KOPT-K1 (cell line): ENCODE data around the gene OPRD1.

Source experiments
- H3K27ac ChIP-seq: fragments of 200-600 bp; sonication (generic); 2 replicates; pipeline ENCODE4 v1.5.1; 2016; ENCODE audit warnings: antibody characterized with exemption, mild to moderate bottlenecking, low read depth, low read length; ENCODE audit not compliant: poor library complexity, severe bottlenecking
- H3K36me3 ChIP-seq: fragments of 200-600 bp; sonication (generic); 2 replicates; pipeline ENCODE4 v1.5.1; 2017; ENCODE audit warnings: antibody characterized with exemption, mild to moderate bottlenecking, low read length, moderate library complexity; ENCODE audit not compliant: insufficient read depth
- H3K9me3 ChIP-seq: fragments of 200-600 bp; sonication (generic); 2 replicates; pipeline ENCODE4 v1.5.1; 2017; ENCODE audit warnings: antibody characterized with exemption, low read length, mild to moderate bottlenecking; ENCODE audit not compliant: insufficient read depth, poor library complexity, severe bottlenecking

The OPRD1 gene

GRCh38 chr1:28878796-28879195 is 66.8 kb downstream of the OPRD1 start:
- no peaks in the 10 kb centered on the region for H3K36me3 ChIP-seq
- H3K27ac ChIP-seq = no peak overlapping the region

DNA sequence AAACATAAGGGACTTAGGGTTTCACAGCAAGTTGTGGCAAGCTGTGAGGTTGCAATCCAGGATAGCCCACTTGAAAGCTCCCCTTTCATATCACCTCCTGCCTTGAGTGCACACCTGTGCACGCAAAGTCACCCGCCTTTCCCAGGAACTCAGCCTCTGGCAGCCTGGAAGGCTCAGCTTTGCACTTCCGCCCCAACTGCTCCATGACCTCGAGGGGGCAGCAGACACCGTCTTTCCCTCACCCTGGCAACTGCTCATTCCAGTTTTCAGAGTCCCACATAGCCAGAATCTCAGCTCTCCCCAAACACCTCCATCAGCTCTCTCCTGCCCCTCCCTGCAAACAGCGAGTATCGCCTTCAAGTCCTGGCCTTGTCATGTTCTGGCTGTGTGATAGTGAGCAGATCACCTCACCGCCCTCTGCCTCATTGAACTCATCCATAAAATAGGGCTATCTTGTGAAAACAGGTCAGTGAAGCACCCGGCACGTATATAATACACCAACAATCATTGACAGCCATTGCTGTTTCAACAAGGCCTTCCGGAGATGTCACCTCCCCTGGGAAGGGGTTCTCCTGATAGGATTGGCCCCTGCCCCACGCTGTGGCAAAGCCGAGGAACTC is 70.1 kb downstream of the OPRD1 start:
- Histone ChIP-seq H3K27ac (peak overlapping the region; percentile 12), H3K9me3 (no peaks in the 10 kb centered on the region)

More at GRCh38 chr1:28878796-28879195, 66.8 kb downstream of the OPRD1 start:
- no peaks in the 10 kb centered on the region for H3K9me3 ChIP-seq

DNA sequence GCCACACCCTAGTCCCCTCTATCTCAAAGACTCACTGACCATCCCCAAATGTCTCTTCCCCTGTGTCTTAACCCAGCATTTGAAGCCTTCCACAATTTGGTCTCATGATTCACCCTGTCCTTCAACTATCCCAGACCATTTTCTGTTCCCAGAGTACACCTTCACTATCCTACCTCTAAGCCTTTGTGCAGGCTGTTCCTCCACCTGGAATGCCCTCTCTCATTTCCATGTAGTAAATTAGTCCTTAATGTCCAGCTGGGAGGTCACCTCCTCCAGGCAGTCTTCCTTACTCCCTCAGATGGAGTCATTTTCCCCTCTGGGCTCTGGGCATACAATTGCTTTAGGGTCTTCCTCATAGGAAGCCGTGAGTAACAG is 71.3 kb downstream of the OPRD1 start:
- Histone ChIP-seq H3K9me3 (no peaks in the 10 kb centered on the region), H3K27ac (peak overlapping the region; percentile 75), H3K36me3 (no peaks in the 10 kb centered on the region)

More for the DNA sequence above, 70.1 kb downstream of the OPRD1 start:
- H3K36me3 ChIP-seq = no peaks in the 10 kb centered on the region

DNA sequence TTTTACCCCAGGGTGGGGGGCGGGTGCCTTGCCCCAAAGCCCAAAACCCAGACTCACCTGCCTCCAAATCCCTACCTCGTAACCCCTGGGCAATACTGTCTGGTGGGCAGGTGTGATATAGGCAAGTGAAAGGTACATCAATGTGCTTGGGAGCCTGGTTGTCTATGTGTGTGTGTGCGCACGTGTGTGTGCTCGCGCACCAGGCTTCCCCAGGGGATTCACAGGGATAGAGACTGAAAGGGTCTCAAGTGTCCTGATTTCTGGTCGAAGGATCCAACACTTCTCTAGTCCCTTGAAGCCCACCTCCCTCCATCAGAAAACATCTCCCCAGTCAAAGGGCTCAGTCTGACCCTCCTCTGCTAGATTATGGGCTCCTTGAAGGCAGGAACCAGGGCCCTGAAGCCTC is 73.5 kb downstream of the OPRD1 start:
- no peaks in the 10 kb centered on the region for H3K9me3 ChIP-seq
- no peaks in the 10 kb centered on the region for H3K36me3 ChIP-seq
- H3K27ac ChIP-seq = peak overlapping the region; percentile 76

GRCh38 chr1:28885977-28886730 is 74.2 kb downstream of the OPRD1 start:
- H3K36me3 ChIP-seq = no peaks in the 10 kb centered on the region
- H3K27ac ChIP-seq = peak overlapping the region; percentile 76
- H3K9me3 ChIP-seq = no peaks in the 10 kb centered on the region

GRCh38 chr1:28886731-28887418 is 74.9 kb downstream of the OPRD1 start:
- H3K36me3 ChIP-seq = no peaks in the 10 kb centered on the region
- no peaks in the 10 kb centered on the region for H3K9me3 ChIP-seq
- H3K27ac ChIP-seq = peak overlapping the region; percentile 76

DNA sequence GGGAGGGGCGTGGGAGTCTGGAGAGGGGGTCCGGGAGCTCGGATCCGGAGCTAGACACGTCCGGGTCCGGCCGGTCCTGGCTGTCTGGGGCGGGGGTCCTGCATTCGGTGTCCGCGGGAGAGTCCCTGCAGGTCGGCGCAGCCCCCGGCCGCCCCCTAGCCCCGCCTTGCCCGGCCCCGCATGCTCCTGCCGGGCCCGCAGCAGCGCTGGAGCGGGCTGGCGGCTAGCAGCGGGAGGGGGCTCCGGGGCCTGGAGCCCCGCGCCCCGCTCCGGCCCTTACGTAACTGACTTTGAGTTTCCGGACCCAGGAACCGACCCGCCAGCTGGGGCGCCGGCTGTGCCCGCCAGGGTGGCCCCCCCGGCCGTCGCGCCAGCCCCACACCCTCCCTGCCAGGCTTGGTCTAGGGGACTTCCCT is 75.5 kb downstream of the OPRD1 start:
- Histone ChIP-seq H3K27ac (peak overlapping the region; percentile 76), H3K9me3 (no peaks in the 10 kb centered on the region), H3K36me3 (no peaks in the 10 kb centered on the region)

GRCh38 chr1:28887835-28888682 is 76.1 kb downstream of the OPRD1 start:
- H3K27ac ChIP-seq = peak overlapping the region; percentile 76
- H3K9me3 ChIP-seq = no peaks in the 10 kb centered on the region

DNA sequence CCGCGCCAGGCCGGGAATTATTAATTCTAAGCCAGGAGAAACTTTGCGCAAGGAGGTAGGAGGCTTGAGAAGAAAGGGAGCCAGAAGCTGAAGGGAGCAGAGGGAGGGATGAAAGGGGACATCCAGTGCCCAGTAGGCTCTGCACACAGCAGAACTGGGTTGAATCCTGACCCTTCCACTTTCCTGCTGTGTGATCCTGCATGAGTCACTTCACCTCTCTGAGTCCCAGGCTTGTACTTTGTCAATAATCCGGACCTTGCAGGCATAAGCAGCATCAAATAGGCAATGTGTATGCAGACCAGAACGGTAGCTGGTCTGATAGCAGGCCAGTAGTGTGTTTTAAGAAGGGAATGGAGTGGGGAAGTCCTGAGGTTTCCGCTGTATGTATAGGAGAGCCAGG is 76.9 kb downstream of the OPRD1 start:
- Histone ChIP-seq H3K27ac (no peak overlapping the region), H3K36me3 (no peaks in the 10 kb centered on the region)

More at GRCh38 chr1:28887835-28888682, 76.1 kb downstream of the OPRD1 start:
- H3K36me3 ChIP-seq = no peaks in the 10 kb centered on the region

DNA sequence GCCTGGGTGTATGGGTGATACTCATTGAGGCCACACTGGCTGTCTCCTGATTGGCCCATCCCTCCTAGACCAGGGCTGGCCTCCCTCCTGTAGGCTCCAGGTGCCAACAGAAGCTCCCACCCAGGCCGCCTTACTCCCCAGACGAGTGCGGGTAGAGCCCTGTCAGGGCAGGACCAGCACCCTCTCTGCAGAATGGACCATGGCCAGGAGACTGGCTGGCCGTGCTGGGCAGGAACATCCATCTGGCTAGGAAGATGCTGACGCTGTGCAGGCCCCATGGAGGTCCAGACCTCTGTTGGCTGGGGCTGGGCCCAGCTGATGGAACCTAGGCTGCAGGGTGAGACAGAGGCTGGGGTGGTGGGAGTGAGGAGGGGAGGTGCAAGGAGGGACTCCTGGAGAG is 77.4 kb downstream of the OPRD1 start:
- Histone ChIP-seq H3K36me3 (no peaks in the 10 kb centered on the region), H3K27ac (no peak overlapping the region), H3K9me3 (no peaks in the 10 kb centered on the region)

More for the DNA sequence above, 76.9 kb downstream of the OPRD1 start:
- no peaks in the 10 kb centered on the region for H3K9me3 ChIP-seq

DNA sequence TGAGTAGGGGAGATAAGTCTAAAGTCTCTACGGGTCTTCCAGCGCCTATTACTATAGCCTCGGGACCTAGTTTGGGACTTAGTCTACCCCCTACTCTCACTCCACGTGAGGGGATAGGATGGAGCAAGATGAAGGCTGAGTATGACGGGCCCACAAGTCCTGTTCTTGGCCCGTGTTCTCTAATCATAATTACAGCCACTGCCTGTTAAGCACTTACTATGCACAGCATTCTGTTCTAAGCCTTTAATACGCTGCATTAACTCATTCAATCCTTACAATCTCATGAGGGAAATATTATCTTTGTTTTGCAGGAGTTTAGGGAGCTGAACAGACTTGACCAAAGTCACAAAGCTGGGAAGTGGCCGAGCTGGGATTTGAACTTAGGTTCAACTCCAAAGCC is 78.5 kb downstream of the OPRD1 start:
- H3K36me3 ChIP-seq = no peaks in the 10 kb centered on the region
- no peak overlapping the region for H3K27ac ChIP-seq
- no peaks in the 10 kb centered on the region for H3K9me3 ChIP-seq

GRCh38 chr1:28890836-28891235 is 78.9 kb downstream of the OPRD1 start:
- Histone ChIP-seq H3K9me3 (no peaks in the 10 kb centered on the region), H3K27ac (no peak overlapping the region), H3K36me3 (no peaks in the 10 kb centered on the region)

GRCh38 chr1:28891256-28891655 is 79.3 kb downstream of the OPRD1 start:
- Histone ChIP-seq H3K27ac (no peak overlapping the region), H3K9me3 (no peaks in the 10 kb centered on the region)

GRCh38 chr1:28893403-28894102 is 81.6 kb downstream of the OPRD1 start:
- no peaks in the 10 kb centered on the region for H3K9me3 ChIP-seq
- H3K36me3 ChIP-seq = no peaks in the 10 kb centered on the region
- no peak overlapping the region for H3K27ac ChIP-seq

More at GRCh38 chr1:28891256-28891655, 79.3 kb downstream of the OPRD1 start:
- H3K36me3 ChIP-seq = no peaks in the 10 kb centered on the region
